Colonic mucosa (tissue), 4 donors: ENCODE results near the gene ARVCF. TPM values are rescaled to one million over a fixed set of nuclear protein-coding genes. Genes with fewer than 3 reads are reported as not detected.
A peak's percentile ranks its signal among the peaks of the same experiment; 100 is the strongest.

Experiments used
- DNase-seq: peaks from one replicate; pipeline ENCODE4 v3.0.0-alpha.2; 2020
- H3K27ac ChIP-seq: fragments of 200-600 bp; one replicate; pipeline ENCODE4 v1.8.0; 2021
- H3K27me3 ChIP-seq: fragments of 200-600 bp; one replicate; pipeline ENCODE4 v1.8.0; 2021
- H3K36me3 ChIP-seq: fragments of 200-600 bp; one replicate; pipeline ENCODE4 v1.8.0; 2021
- H3K4me1 ChIP-seq: fragments of 200-600 bp; one replicate; pipeline ENCODE4 v1.8.0; 2021; ENCODE audit warnings: mild to moderate bottlenecking
- H3K4me3 ChIP-seq: fragments of 200-600 bp; one replicate; pipeline ENCODE4 v1.8.0; 2021
- H3K9ac ChIP-seq, 2 donors: one replicate each; pipeline ENCODE4 v1.7.0; 2013; ENCODE audit warnings: control low read depth in 2 of 2, low read depth in 2 of 2, low read length in 2 of 2
- H3K9me3 ChIP-seq: fragments of 200-600 bp; one replicate; pipeline ENCODE4 v1.8.0; 2021
- CTCF ChIP-seq: fragments of 200-600 bp; IDR thresholded peaks from one replicate; pipeline ENCODE4 v1.8.0; 2022; ENCODE audit warnings: antibody characterized with exemption, mild to moderate bottlenecking
- intact Hi-C: fragments of 100-400 bp; cut with DNase I; formaldehyde crosslinking; loops from one replicate; pipeline ENCODE4 v1.14.1; 2022
- total RNA-seq, 2 donors: library from RNA; stranded (reverse); fragmentation: NEBNext Ultra II Directional in 1 of 2; extraction: Animal tissue kit (Norgen Biotek cat#: 25700) in 1 of 2; gene quantifications; one replicate each; pipeline ENCODE4 v1.2.1, GENCODE V29; 2021
- donor health status: healthy.
- donor health status: DM: no; HTN: no; CAD: no.
- donor health status: DM: no; HTN: no; CAD: no.

Gene ARVCF
- total RNA-seq, 2 donors from 2014 or later = 11.7 to 18.5 TPM

GRCh38 chr22:19974268-19974861, 42.3 kb downstream of the ARVCF start:
- H3K4me3 ChIP-seq = no peak overlapping the region
- H3K9me3 ChIP-seq = no peaks in the 10 kb centered on the region
- no peaks in the 10 kb centered on the region for H3K27me3 ChIP-seq
- no peak overlapping the region for H3K9ac ChIP-seq
- no peak overlapping the region for H3K27ac ChIP-seq
- H3K36me3 ChIP-seq = no peaks in the 10 kb centered on the region
- intact Hi-C loops = loop anchor here (10.0 kb wide), 1 partner anchor 290 kb away; the partner anchor contains the start of gene RTN4R
- DNase-seq = peak; percentile 70
- no peak for TF ChIP-seq CTCF
- H3K4me1 ChIP-seq = no peaks in the 10 kb centered on the region

- no peaks in the 10 kb centered on the region for H3K36me3 ChIP-seq
- TF ChIP-seq CTCF = no peak
- intact Hi-C loops = loop anchor here (10.0 kb wide), 1 partner anchor 291 kb away; the partner anchor contains the start of gene RTN4R
- H3K9ac ChIP-seq = no peak overlapping the region
- no peaks in the 10 kb centered on the region for H3K9me3 ChIP-seq
- DNase-seq = no peak
- H3K27me3 ChIP-seq = no peaks in the 10 kb centered on the region
- H3K27ac ChIP-seq = no peak overlapping the region
- H3K4me3 ChIP-seq = no peak overlapping the region
- no peaks in the 10 kb centered on the region for H3K4me1 ChIP-seq
Observed at GRCh38 chr22:19973551-19974267, 42.9 kb downstream of the ARVCF start.

GRCh38 chr22:19972652-19973550, 43.7 kb downstream of the ARVCF start:
- Histone ChIP-seq H3K4me3 (no peak overlapping the region), H3K9ac (no peak overlapping the region), H3K27ac (no peak overlapping the region), H3K9me3 (no peaks in the 10 kb centered on the region), H3K36me3 (no peaks in the 10 kb centered on the region), H3K27me3 (no peaks in the 10 kb centered on the region), H3K4me1 (no peaks in the 10 kb centered on the region)
- no peak for TF ChIP-seq CTCF
- no peak for DNase-seq
- intact Hi-C loops = loop anchor here (10.0 kb wide), 1 partner anchor 292 kb away; the partner anchor contains the start of gene RTN4R

- H3K4me1 ChIP-seq = no peaks in the 10 kb centered on the region
- no peak overlapping the region for H3K9ac ChIP-seq
- no peak for DNase-seq
- H3K36me3 ChIP-seq = no peaks in the 10 kb centered on the region
- no peak for TF ChIP-seq CTCF
- intact Hi-C loops = loop anchor here (10.0 kb wide), 1 partner anchor 293 kb away; the partner anchor contains the start of gene RTN4R
- no peaks in the 10 kb centered on the region for H3K27me3 ChIP-seq
- H3K9me3 ChIP-seq = no peaks in the 10 kb centered on the region
- no peak overlapping the region for H3K4me3 ChIP-seq
- no peak overlapping the region for H3K27ac ChIP-seq
Observed at GRCh38 chr22:19972251-19972650, 44.4 kb downstream of the ARVCF start.
